Activated naive CD4-positive, alpha-beta T cell treated with anti-CD3 and anti-CD28 coated beads, Interleukin-2, amount 50 U/mL, for 24 hours (primary cell): ENCODE results near the gene B3GALT5.

Experiments
- H3K27ac Mint-ChIP-seq: one replicate; pipeline ENCODE4 v1.8.0; 2021; ENCODE audit warnings: mild to moderate bottlenecking, mixed read lengths
- H3K27me3 Mint-ChIP-seq: one replicate; pipeline ENCODE4 v1.8.0; 2021; ENCODE audit warnings: mixed read lengths
- H3K36me3 Mint-ChIP-seq: one replicate; pipeline ENCODE4 v1.8.0; 2021; ENCODE audit warnings: mixed read lengths
- H3K4me1 Mint-ChIP-seq: one replicate; pipeline ENCODE4 v1.8.0; 2021; ENCODE audit warnings: mixed read lengths
- H3K4me3 Mint-ChIP-seq: one replicate; pipeline ENCODE4 v1.8.0; 2021; ENCODE audit warnings: mild to moderate bottlenecking, mixed read lengths
- H3K9me3 Mint-ChIP-seq: one replicate; pipeline ENCODE4 v1.8.0; 2021; ENCODE audit warnings: mixed read lengths

The B3GALT5 gene

GRCh38 chr21:39714331-39714730 lies 101.6 kb downstream of the B3GALT5 start:
- Mint-ChIP-seq H3K27ac (no peak overlapping the region), H3K36me3 (no peaks in the 10 kb centered on the region), H3K4me3 (no peak overlapping the region), H3K27me3 (peaks cover 9% of the 10 kb centered on the region), H3K9me3 (no peaks in the 10 kb centered on the region), H3K4me1 (no peaks in the 10 kb centered on the region)

- H3K36me3 Mint-ChIP-seq = no peaks in the 10 kb centered on the region
- no peaks in the 10 kb centered on the region for H3K4me1 Mint-ChIP-seq
- no peaks in the 10 kb centered on the region for H3K9me3 Mint-ChIP-seq
- no peak overlapping the region for H3K4me3 Mint-ChIP-seq
- peaks cover 9% of the 10 kb centered on the region for H3K27me3 Mint-ChIP-seq
- no peak overlapping the region for H3K27ac Mint-ChIP-seq
These were observed 103.2 kb downstream of the B3GALT5 start for GRCh38 chr21:39715804-39716397.

GRCh38 chr21:39720126-39720778 lies 107.5 kb downstream of the B3GALT5 start:
- H3K9me3 Mint-ChIP-seq = no peaks in the 10 kb centered on the region
- H3K27ac Mint-ChIP-seq = no peak overlapping the region
- H3K4me1 Mint-ChIP-seq = no peaks in the 10 kb centered on the region
- H3K27me3 Mint-ChIP-seq = peaks cover 6% of the 10 kb centered on the region
- no peak overlapping the region for H3K4me3 Mint-ChIP-seq
- H3K36me3 Mint-ChIP-seq = no peaks in the 10 kb centered on the region

GRCh38 chr21:39721885-39722284 lies 109.1 kb downstream of the B3GALT5 start:
- H3K4me1 Mint-ChIP-seq = no peaks in the 10 kb centered on the region
- H3K36me3 Mint-ChIP-seq = no peaks in the 10 kb centered on the region
- H3K27me3 Mint-ChIP-seq = peaks cover 1% of the 10 kb centered on the region
- H3K27ac Mint-ChIP-seq = no peak overlapping the region
- no peaks in the 10 kb centered on the region for H3K9me3 Mint-ChIP-seq
- no peak overlapping the region for H3K4me3 Mint-ChIP-seq
